HG02973 (cell line): ENCODE results near the gene NEDD4L.

Experiments
- ATAC-seq: cut with Tn5 transposase; IDR thresholded peaks from one replicate; pipeline ENCODE4 v1.9.1; 2021; ENCODE audit warnings: moderate library complexity; ENCODE audit not compliant: unreplicated experiment

Gene NEDD4L

DNA sequence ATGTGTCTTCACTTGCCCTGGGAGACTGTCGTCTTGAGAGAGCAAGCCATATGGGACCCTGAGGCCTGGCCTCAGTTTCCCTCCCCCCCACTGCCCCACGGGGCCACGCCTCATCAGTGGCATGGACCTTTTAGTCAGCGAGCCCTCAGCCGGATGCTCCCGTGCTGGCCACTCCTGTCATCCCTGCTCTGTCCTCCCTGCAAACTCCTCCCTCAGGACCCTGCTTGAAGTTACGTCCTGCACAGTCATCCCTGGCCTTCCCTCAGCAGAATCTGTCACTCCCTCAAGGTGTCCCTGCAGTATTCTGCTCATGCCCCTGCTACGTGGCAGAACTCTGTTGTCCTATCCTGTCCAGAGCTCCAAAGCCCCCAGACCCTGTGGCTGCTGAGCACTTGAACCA is 265.1 kb downstream of the NEDD4L start:
- no peak for ATAC-seq

DNA sequence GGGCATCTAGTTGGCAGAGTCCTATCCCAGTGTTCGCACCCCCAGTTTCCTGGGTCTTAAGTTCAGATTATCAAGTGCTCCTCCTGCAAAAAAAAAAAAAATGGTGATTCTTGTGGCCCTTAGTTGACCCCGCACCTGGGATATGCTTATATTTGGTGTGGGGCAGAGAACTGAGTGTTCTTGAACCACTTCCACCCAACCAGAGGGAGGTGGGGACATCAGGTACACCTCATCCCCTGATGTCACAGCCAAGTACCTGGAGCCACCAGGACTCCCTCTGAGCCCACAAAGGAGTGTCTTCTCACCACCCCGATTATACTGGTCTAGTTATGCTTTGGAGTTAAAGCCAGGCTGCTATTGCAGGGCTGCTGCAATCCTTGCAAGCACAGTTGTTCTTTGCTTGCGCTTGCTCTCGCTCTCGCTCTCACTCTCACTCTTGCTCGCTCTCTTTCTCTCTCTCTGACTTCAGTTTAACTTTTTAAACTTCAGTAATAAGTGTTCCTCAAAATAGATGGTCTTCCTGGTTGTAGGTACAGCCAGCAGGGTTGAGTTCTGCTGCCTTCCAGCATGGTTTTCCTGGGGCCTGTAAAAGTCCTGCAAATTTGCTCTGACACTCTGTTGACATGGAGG is 265.7 kb downstream of the NEDD4L start:
- no peak for ATAC-seq

- no peak for ATAC-seq
These were observed 266.5 kb downstream of the NEDD4L start for GRCh38 chr18:58310517-58310916.

GRCh38 chr18:58311390-58311789 is 267.4 kb downstream of the NEDD4L start:
- no peak for ATAC-seq

DNA sequence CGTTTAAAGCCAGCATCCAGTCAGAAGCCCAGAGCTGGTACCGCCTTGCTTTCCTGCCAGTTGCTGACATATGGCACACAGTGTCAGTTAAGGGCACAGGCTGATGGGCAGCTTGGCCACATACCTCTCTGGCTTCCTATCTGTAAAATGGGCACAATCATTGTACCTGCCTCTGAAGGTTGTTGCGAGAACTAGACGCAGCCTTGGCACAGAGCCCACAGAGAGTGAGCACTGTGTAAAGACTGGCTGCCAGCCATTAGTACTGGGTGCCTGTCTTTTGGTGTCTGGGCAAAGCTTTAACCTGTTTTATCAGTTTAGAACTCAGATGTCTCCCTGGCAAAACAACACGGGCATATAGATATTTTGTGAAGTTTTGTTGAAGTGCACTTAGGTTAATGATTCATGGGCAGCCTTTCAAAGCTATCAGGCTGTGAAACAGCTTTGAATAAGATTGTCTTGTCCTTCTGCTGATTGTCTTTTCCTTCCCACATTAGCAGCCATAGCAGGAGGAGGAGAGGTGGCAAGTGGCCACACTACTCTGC is 269.5 kb downstream of the NEDD4L start:
- ATAC-seq, result no peak

DNA sequence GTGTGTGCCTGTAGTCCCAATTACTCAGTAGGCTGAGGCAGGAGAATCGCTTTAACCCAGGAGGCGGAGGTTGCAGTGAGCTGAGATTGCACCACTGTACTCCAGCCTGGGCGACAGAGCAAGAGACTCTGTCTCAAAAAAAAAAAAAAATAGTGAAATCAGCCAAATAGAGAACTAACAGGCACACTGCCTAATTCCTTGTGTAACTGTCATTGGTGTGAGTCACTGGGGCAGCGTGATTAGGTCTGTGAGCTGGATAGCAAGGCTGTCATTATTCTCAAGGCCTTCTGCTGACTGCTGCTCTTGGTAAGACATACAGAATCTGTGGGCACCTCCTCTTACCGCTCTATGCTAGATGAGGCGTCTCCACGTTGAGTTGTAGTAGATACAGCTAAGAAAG is 270.3 kb downstream of the NEDD4L start:
- no peak for ATAC-seq

DNA sequence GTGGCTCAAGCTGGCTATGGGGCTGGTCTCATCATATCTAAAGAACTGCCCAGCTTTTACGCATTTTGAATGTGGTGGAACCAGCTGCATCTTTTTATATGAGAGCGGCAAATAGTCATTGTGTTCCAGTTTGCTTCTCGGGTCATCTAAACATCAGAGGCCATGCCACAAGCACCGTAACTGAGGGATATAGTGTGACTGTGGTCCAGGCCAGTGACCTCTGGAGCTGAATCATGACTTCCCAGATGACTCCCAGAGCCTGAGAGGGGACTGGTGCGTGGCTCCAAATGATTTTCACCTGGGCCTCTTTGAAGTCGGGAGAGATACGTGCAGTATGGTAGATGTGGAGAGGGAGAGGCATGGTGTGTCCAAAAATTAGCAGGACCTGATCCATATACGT is 271.0 kb downstream of the NEDD4L start:
- no peak for ATAC-seq

DNA sequence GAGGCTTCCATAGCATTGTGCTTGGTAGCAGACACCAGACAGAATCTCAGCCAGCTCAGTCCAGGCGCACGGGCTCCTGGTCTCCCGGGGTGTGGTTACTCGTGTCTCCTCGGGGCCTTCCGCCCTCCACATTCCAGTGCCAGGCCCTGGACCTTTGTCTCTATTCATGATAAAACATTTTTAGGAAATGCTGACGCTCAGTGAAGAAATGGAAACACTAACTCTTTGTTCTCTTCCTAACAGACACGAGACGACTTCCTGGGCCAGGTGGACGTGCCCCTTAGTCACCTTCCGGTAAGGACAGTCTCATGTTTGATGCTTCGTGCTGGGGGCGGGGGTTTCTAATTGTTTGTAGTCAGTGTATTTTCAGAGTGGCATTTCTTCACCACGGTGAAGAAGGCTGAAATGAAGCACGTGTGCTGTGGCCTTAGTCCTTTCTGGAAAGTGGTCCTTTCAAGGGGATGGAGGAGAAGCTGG is 271.8 kb downstream of the NEDD4L start:
- ATAC-seq, result no peak

DNA sequence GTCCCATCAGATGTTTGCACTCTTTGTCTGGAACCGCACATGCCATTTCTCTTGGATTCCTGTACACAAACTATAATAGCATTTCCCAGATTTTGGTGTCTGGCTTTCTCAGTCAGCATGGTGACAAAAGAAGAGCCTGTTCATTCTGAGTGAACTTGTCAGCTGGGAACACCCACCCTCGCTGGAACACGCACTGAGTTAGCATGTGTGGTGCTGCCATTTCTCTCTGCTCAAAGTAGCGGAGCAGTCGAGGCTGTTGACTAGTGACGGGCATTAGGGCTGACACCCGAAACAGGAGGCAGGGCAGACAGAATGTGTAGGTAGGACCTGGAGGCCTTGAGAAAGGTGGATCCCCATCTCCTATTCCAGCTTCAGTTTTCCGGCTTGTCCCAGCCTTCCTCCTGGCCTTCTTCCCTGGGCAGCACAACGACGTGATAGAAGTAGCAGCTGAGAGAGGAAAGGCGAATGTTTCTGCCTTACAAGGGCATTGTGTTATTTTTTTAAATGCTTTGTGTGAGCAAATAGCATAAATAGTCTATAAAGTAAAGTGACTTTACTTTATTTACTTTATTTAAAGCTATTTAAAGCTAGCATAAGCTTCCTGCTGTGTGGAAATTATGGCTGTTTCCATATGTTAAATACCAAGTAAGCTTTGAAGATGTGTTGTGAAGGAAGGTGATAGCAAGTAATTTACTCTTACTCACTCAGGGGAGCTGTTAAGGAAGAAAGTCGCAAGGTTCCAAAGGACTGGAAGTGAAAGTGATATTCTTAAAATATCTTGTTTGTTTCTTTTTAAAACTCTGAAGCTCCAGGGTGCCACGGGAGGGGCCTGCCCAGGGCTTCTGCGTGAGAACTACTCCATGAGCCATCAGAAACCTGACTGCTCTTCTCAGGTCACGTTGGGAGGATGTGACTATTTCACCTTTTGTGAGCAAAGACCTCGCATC is 272.6 kb downstream of the NEDD4L start:
- ATAC-seq, result no peak

- no peak for ATAC-seq
These were observed 275.7 kb downstream of the NEDD4L start for GRCh38 chr18:58319719-58320118.

DNA sequence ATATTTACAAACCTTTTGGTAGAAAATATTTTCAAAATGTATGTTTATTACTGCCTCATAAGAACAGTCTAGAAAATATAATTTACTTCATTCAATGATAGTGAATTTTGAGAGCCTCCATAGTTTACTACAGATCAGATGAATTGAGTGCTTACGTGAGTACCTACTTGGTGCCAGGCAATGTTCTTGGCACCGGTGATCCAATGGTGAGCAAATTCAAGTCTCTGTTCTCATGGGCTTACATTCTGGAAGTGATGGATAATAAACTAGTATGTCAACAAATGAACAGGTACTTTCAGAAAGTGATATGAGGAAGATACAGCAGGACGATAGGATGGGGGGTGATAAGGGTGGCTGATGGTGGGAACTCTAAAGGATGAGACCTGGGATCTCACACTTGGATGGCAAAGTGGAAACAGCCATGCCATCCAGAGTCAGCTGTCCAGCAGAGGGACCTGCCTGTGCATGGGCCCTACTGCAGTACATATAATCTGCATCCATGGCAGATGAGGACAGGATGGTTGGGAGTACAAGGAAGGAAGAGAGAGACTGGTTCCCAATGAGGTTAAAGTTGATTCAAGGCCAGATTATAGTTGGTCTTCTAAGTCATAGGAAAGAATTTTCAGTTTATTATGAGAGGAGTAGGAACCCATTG is 277.0 kb downstream of the NEDD4L start:
- no peak for ATAC-seq

DNA sequence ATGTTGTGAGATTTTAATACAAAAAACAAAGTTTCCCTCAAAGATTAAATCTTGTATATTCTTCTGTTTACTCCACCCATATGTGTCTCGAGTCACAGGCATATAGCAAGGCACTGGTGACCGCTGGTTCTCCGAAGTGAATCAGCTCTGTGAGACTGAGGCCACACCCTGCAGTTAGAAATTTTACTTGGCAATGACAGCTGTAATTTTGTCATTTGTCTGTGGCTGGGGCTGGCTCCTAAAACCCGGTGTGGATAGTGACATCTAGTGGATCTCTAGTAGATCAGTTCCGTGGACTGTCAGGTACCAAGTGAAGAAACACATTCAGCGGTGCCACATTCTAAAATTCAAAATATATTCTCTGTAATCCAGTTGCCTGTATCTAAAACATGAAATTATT is 278.0 kb downstream of the NEDD4L start:
- peak; percentile 70 for ATAC-seq

GRCh38 chr18:58322464-58322863 is 278.4 kb downstream of the NEDD4L start:
- ATAC-seq, result no peak

- no peak for ATAC-seq
These were observed 280.1 kb downstream of the NEDD4L start for GRCh38 chr18:58323866-58324762.

- no peak for ATAC-seq
These were observed 280.9 kb downstream of the NEDD4L start for GRCh38 chr18:58324824-58325480.

DNA sequence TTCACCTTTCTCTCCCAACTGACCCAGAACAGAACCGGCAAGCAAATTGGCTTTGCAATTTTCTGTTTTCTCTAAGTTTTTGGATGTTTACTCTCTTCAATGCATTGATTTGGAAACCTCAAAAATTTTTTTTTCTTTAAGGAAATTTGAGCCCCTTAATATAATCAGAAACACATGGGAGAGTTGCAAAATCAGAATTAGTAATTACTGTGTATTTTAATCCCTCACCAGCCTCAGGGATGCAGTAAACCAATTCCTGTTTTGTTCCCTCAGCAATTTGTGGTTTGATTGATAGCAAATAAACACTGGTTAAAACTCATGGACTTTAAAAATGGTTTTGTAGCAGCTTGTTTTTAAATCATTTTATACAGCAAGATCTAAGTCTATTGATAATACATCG is 281.5 kb downstream of the NEDD4L start:
- ATAC-seq, result no peak

DNA sequence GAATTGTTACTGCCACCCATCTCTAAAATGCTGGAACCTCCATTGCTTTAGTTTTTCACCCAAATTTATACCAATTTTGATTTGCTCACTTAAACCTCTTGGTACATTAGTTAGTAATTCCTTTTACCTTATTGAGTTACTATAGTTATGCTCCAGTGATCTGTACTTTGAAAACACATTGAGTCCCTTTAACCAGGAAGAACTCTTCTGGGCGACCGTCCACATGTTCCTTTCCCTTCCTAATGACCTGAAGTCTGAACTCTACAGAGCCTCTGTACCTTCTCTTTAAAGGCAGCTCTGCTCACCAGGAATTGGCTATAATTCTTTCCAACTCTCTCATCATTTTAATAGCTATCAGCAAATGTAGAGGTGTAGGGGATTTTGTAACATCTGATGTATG is 290.0 kb downstream of the NEDD4L start:
- no peak for ATAC-seq

DNA sequence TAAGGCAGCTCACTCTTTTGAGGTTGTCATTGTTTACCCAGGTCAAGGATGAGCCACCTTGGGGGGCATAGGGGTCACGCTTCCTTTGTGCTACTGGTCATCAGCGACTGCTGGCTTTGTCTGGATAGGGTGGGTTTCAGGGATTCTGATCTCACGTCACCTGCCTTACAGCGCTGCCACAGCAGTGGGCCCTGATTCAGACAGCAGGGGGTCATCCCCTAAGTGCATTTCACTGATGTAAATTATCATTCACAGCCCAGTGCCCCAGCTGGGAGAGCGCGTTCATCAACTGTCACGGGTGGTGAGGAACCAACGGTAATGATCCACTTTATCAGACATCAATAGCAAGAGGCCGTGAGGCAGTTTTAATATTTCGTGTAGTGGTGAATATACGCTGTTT is 291.2 kb downstream of the NEDD4L start:
- ATAC-seq, result no peak

GRCh38 chr18:58335821-58336220 is 291.8 kb downstream of the NEDD4L start:
- no peak for ATAC-seq

- ATAC-seq, result no peak
These were observed 292.6 kb downstream of the NEDD4L start for GRCh38 chr18:58336605-58337004.
